Measurements from ENCODE around the gene IL2RA.

GRCh38 chr10:6002809-6003510 is 59.2 kb downstream of the IL2RA start:
- 0 out of 2 replicates have a peak, but pooled peaks have one; percentile 14 for TF ChIP-seq NFIC (IDR thresholded peaks at IDR 0.05; ENCODE audit: low read depth, low read length)
- TF ChIP-seq CTCF (IDR thresholded peaks at IDR 0.05 in 2 of 3, conservative IDR thresholded peaks at IDR 0.05 in 1 of 3; ENCODE audit: control insufficient read depth in 2 of 3, extremely low read depth in 1 of 3, insufficient read depth in 1 of 3, low read depth in 3 of 3, low read length in 3 of 3) = no peak
- TF ChIP-seq E2F8 (IDR thresholded peaks at IDR 0.05; ENCODE audit: low read depth, partially characterized antibody) = no peak
- TF ChIP-seq DPF2 (IDR thresholded peaks at IDR 0.05) = no peak
- no peak for TF ChIP-seq TAF1 (IDR thresholded peaks at IDR 0.05; ENCODE audit: borderline replicate concordance, low read depth, low read length)
- no peak for TF ChIP-seq BCL3 (IDR thresholded peaks at IDR 0.05; ENCODE audit: borderline replicate concordance, insufficient read depth, low read depth, low read length, poor library complexity, severe bottlenecking)
- TF ChIP-seq EZH2 (IDR thresholded peaks at IDR 0.05; ENCODE audit: borderline replicate concordance, control insufficient read depth, low read depth, low read length) = no peak
- TF ChIP-seq HCFC1 (IDR thresholded peaks at IDR 0.05; ENCODE audit: low read length) = no peak
- no peak for TF ChIP-seq RFX5 (IDR thresholded peaks at IDR 0.05; ENCODE audit: low read depth, low read length)
- TF ChIP-seq POLR2A (IDR thresholded peaks at IDR 0.05; ENCODE audit: low read depth, low read length) = no peak
- TF ChIP-seq BACH1 (IDR thresholded peaks at IDR 0.05; ENCODE audit: borderline replicate concordance) = no peak
